Stimulated activated CD4-positive, alpha-beta T cell treated with anti-CD3 and anti-CD28 coated beads, TNF-alpha, amount 100 ng/mL, for 24 hours (primary cell): ENCODE data around the gene SPINT3.

ENCODE experiments used
- DNase-seq, 3 experiments: peaks; one replicate each; pipeline ENCODE4 v3.0.0-alpha.2; 2020; ENCODE audit warnings: low read depth in 3 of 3

Gene SPINT3

GRCh38 chr20:45462711-45463509, 52.5 kb downstream of the SPINT3 start:
- no peak for DNase-seq
